SH-SY5Y (cell line): ENCODE measurements around the gene HNRNPAB.

Experiments used
- GATA2 ChIP-seq: IDR thresholded peaks from 2 replicates; pipeline ENCODE4 v1.6.1; 2011; ENCODE audit warnings: mild to moderate bottlenecking, low read depth, low read length
- GATA3 ChIP-seq: IDR thresholded peaks from 2 replicates; pipeline ENCODE4 v1.6.1; 2011; ENCODE audit warnings: low read depth, mild to moderate bottlenecking, low read length, moderate library complexity

GRCh38 chr5:178163772-178164735 is 40.3 kb upstream of the HNRNPAB start:
- no peak for TF ChIP-seq GATA2
- TF ChIP-seq GATA3: no peak
